DND-41 (cell line): ENCODE measurements around the gene FAM118B.

Experiments used
- CTCF ChIP-seq: IDR thresholded peaks from 2 replicates; pipeline ENCODE4 v1.5.1; 2012; ENCODE audit warnings: borderline replicate concordance, low read length, moderate library complexity, mild to moderate bottlenecking; ENCODE audit not compliant: poor library complexity, severe bottlenecking; ENCODE audit errors: extremely low read depth
- EZH2 ChIP-seq: IDR thresholded peaks from 3 replicates; pipeline ENCODE4 v1.6.1; 2012; ENCODE audit warnings: borderline replicate concordance, low read depth, mild to moderate bottlenecking, moderate library complexity, low read length, inconsistent platforms; ENCODE audit not compliant: severe bottlenecking

- TF ChIP-seq CTCF (no peak), EZH2 (no peak)
Measured at GRCh38 chr11:126256216-126256615, 44.6 kb downstream of the FAM118B start.
